Measurements from ENCODE around the gene AQP3. TPM values are rescaled to one million over a fixed set of nuclear protein-coding genes. Genes with fewer than 3 reads are reported as not detected.

AQP3 gene
- total and polyA plus RNA-seq, 2 of the 13 experiments (the other 11 are each of a cell fraction or from before 2014, with no cell fraction given), result 1.4 to 5.5 TPM

GRCh38 chr9:33415501-33416038, 31.8 kb downstream of the AQP3 start (continued):
- peak; percentile 29 for TF ChIP-seq ZNF407 (CRISPR knock-in tag; IDR thresholded peaks at IDR 0.05; ENCODE audit: not compliant biosample characterization)
- TF ChIP-seq, protein P1, sequence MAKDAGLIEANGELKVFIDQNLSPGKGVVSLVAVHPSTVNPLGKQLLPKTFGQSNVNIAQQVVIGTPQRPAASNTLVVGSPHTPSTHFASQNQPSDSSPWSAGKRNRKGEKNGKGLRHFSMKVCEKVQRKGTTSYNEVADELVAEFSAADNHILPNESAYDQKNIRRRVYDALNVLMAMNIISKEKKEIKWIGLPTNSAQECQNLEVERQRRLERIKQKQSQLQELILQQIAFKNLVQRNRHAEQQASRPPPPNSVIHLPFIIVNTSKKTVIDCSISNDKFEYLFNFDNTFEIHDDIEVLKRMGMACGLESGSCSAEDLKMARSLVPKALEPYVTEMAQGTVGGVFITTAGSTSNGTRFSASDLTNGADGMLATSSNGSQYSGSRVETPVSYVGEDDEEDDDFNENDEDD (CRISPR knock-in tag; IDR thresholded peaks at IDR 0.05; ENCODE audit: borderline replicate concordance), result peak; percentile 53; the same call in 1 of the 2 replicates
- peak; percentile 81 for TF ChIP-seq ZFP91 (CRISPR knock-in tag; IDR thresholded peaks at IDR 0.05; ENCODE audit: borderline replicate concordance)
- TF ChIP-seq ZBTB8A (CRISPR knock-in tag; IDR thresholded peaks at IDR 0.05; ENCODE audit: borderline replicate concordance, low read depth), result no peak
- TF ChIP-seq THRA (CRISPR knock-in tag; IDR thresholded peaks at IDR 0.05; ENCODE audit: borderline replicate concordance), result peak; percentile 89; the same call in 1 of the 2 replicates
- peak; percentile 79 for TF ChIP-seq NFIC (IDR thresholded peaks at IDR 0.05; ENCODE audit: low read length)
- no peak for TF ChIP-seq CHD4 (IDR thresholded peaks at IDR 0.05; ENCODE audit: borderline replicate concordance, low read length)
- no peak for TF ChIP-seq SNAPC2 (CRISPR knock-in tag; IDR thresholded peaks at IDR 0.05)
- TF ChIP-seq ZNF354B (CRISPR knock-in tag; IDR thresholded peaks at IDR 0.05), result no peak
- TF ChIP-seq ZFYVE20 (CRISPR knock-in tag; IDR thresholded peaks at IDR 0.05; ENCODE audit: borderline replicate concordance, low read depth), result no peak
- TF ChIP-seq ZNF264 (CRISPR knock-in tag; IDR thresholded peaks at IDR 0.05), result peak; percentile 94
- peak; percentile 66; the same call in 1 of the 2 replicates for TF ChIP-seq ZNF761 (CRISPR knock-in tag; conservative IDR thresholded peaks at IDR 0.05)
- peak; percentile 99 for TF ChIP-seq SOX13 (IDR thresholded peaks at IDR 0.05)
- peak in 1 of 2 experiments; percentile 100; a peak in 2 of 4 replicates for TF ChIP-seq SOX13 (CRISPR knock-in tag; conservative IDR thresholded peaks at IDR 0.05 in 1 of 2, IDR thresholded peaks at IDR 0.05 in 1 of 2)
- peak; percentile 98 for TF ChIP-seq ZNF703 (CRISPR knock-in tag; IDR thresholded peaks at IDR 0.05; ENCODE audit: borderline replicate concordance)

Measured in HepG2 (cell line).